HFFc6 (cell line): ENCODE results near the gene PDE4A. TPM values are rescaled to one million over a fixed set of nuclear protein-coding genes. Genes with fewer than 3 reads are reported as not detected.
A peak's percentile ranks its signal among the peaks of the same experiment; 100 is the strongest.

Experiments
- DNase-seq: peaks from one replicate; pipeline ENCODE4 v3.0.0-alpha.2; 2018
- H3K27ac Mint-ChIP-seq: 2 replicates; pipeline ENCODE4 v1.8.0; 2020; ENCODE audit warnings: mild to moderate bottlenecking, mixed read lengths
- H3K27me3 Mint-ChIP-seq: 2 replicates; pipeline ENCODE4 v1.8.0; 2021; ENCODE audit warnings: mild to moderate bottlenecking, moderate library complexity, mixed read lengths; ENCODE audit not compliant: insufficient read depth
- H3K36me3 Mint-ChIP-seq: 2 replicates; pipeline ENCODE4 v1.8.0; 2021; ENCODE audit warnings: low read depth, mixed read lengths
- H3K4me1 Mint-ChIP-seq: 2 replicates; pipeline ENCODE4 v1.8.0; 2020; ENCODE audit warnings: low read depth, mixed read lengths
- H3K4me3 Mint-ChIP-seq: 2 replicates; pipeline ENCODE4 v1.8.0; 2020; ENCODE audit warnings: mild to moderate bottlenecking, moderate library complexity, mixed read lengths
- H3K9me3 Mint-ChIP-seq: 2 replicates; pipeline ENCODE4 v1.8.0; 2020; ENCODE audit warnings: mild to moderate bottlenecking, mixed read lengths
- CTCF ChIP-seq: fragments of 200-600 bp; sonication (generic); IDR thresholded peaks from 2 replicates; pipeline ENCODE4 v1.5.0; 2021; ENCODE audit warnings: antibody characterized with exemption, mild to moderate bottlenecking
- total RNA-seq, 6 experiments: library from RNA; stranded (reverse); fragmentation: NEBNext Ultra II Directional; extraction: Animal tissue kit (Norgen Biotek cat#: 25700); gene quantifications; 2 replicates in 1 of 6; 3 replicates in 5 of 6; pipeline ENCODE4 v1.2.3, GENCODE V29; 2021

The PDE4A gene
- total RNA-seq, 6 experiments from 2014 or later, result 10.1 to 18.9 (median 10.8) TPM

DNA sequence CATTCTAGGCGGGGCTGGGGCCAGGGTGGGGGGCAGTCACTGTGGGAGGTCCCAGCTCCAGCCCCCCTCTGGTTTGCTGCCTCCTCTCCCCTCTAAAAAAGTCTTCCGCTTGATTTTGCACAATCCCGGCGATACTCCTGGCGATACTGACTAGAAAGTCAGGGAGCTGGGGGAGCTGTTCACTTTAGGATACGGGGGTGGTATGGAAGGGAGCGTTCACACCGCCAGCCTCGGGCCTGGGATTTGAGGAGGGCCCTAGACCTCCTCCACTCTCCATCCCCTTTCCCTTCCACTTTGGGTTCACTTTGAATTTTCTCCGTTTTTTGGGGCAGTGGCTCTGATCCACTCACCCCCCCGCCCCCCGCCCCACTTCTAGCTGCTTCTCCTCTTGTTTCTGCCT, 47.8 kb downstream of the PDE4A start:
- Mint-ChIP-seq H3K4me3 (no peak overlapping the region), H3K27ac (no peak overlapping the region), H3K4me1 (no peaks in the 10 kb centered on the region), H3K36me3 (peaks cover 4% of the 10 kb centered on the region; the same call in 1 of the 2 replicates), H3K9me3 (no peaks in the 10 kb centered on the region), H3K27me3 (no peaks in the 10 kb centered on the region; the same call in 1 of the 2 replicates)
- TF ChIP-seq CTCF, result no peak
- DNase-seq, result no peak

GRCh38 chr19:10471909-10472308, 51.6 kb downstream of the PDE4A start:
- peaks cover under 1% of the 10 kb centered on the region; the same call in 1 of the 2 replicates for H3K36me3 Mint-ChIP-seq
- H3K4me1 Mint-ChIP-seq, result no peaks in the 10 kb centered on the region
- no peaks in the 10 kb centered on the region for H3K9me3 Mint-ChIP-seq
- no peak overlapping the region for H3K4me3 Mint-ChIP-seq
- DNase-seq, result peak; percentile 43
- peak; percentile 73 for TF ChIP-seq CTCF
- no peak overlapping the region for H3K27ac Mint-ChIP-seq
- no peaks in the 10 kb centered on the region; the same call in 1 of the 2 replicates for H3K27me3 Mint-ChIP-seq

DNA sequence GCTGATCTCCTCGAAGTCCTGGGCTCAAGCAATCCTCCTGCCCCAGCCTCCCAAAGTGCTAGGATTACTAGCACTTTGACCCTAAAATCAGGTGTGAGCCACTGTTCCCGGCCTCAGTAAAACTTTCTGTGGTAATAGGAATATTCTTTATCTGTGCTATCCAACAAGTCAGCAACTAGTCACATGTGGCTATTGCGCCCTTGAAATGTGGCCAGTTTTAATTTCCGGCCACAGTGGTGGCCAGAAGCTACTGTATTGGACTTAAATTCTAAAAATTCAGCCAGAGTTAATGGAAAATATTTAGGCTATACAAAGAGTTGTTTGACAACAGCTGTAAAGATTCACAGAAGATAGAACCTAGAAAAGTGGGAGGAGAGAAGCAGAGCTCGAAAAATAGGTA, 52.9 kb downstream of the PDE4A start:
- no peak for DNase-seq
- no peak for TF ChIP-seq CTCF
- Mint-ChIP-seq H3K4me3 (no peak overlapping the region), H3K4me1 (peaks cover 1% of the 10 kb centered on the region), H3K9me3 (no peaks in the 10 kb centered on the region), H3K27me3 (no peaks in the 10 kb centered on the region; the same call in 1 of the 2 replicates), H3K27ac (no peak overlapping the region), H3K36me3 (no peaks in the 10 kb centered on the region)

DNA sequence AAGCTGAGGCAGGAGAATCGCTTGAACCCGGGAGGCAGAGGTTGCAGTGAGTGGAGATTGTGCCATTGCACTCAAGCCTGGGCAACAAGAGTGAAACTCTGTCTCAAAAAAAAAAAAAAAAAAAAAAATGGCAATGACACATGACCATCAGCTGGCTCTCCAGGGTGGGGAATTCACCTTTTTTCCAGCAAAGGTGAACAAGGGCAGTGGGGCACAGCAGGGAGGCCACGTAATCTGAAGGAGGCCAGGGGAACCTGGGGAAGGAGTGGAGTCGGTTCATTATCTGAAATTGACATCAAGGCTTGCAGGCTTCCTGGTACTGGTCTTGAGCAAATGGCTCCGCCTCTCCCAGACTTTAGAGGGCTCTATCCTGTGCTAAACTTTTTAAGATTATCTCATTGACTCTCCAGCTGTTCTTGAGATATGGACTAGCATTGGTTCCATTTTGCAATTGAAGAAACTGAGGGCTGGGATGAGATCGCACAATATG, 54.7 kb downstream of the PDE4A start:
- no peaks in the 10 kb centered on the region for H3K36me3 Mint-ChIP-seq
- H3K27me3 Mint-ChIP-seq, result no peaks in the 10 kb centered on the region; the same call in none of the 2 replicates
- H3K4me3 Mint-ChIP-seq, result no peak overlapping the region
- TF ChIP-seq CTCF, result no peak
- no peak overlapping the region for H3K27ac Mint-ChIP-seq
- H3K4me1 Mint-ChIP-seq, result peaks cover 18% of the 10 kb centered on the region
- no peaks in the 10 kb centered on the region for H3K9me3 Mint-ChIP-seq
- DNase-seq, result no peak

- peaks cover 18% of the 10 kb centered on the region for H3K4me1 Mint-ChIP-seq
- DNase-seq, result no peak
- no peak for TF ChIP-seq CTCF
- H3K4me3 Mint-ChIP-seq, result no peak overlapping the region
- no peaks in the 10 kb centered on the region for H3K9me3 Mint-ChIP-seq
- no peak overlapping the region for H3K27ac Mint-ChIP-seq
- H3K36me3 Mint-ChIP-seq, result no peaks in the 10 kb centered on the region
- H3K27me3 Mint-ChIP-seq, result no peaks in the 10 kb centered on the region; the same call in none of the 2 replicates
Measured at GRCh38 chr19:10478476-10478875, 58.1 kb downstream of the PDE4A start.
